Activated naive CD8-positive, alpha-beta T cell treated with anti-CD3 and anti-CD28 coated beads, Interleukin-2, amount 10 ng/mL, durations not matched to agents 7 days and 5 days (primary cell): ENCODE measurements around the gene CRLF3. TPM values are rescaled to one million over a fixed set of nuclear protein-coding genes. Genes with fewer than 3 reads are reported as not detected.
"Not testable (repeated sequence)": the region's sequence is repeated elsewhere in the genome, so short reads cannot be mapped to it uniquely, and the experiment has no call there.

Experiments used
- ATAC-seq: fragments of 150-1000 bp; cut with Tn5 transposase; one replicate; pipeline ENCODE4 v1.10.0; 2021; ENCODE audit warnings: low read depth, moderate library complexity
- POLR2A ChIA-PET: fragments of 350-600 bp; sonication (Branson Sonifier 250); formaldehyde crosslinking; loops from one replicate; lab custom pipeline; 2021; ENCODE audit warnings: antibody characterized with exemption; lab: Charles Lee
- DNase-seq: peaks from one replicate; pipeline ENCODE4 v3.0.0; 2021
- H3K27ac Mint-ChIP-seq: one replicate; pipeline ENCODE4 v1.8.0; 2022; ENCODE audit warnings: mild to moderate bottlenecking, mixed read lengths
- H3K27me3 Mint-ChIP-seq: one replicate; pipeline ENCODE4 v1.8.0; 2022; ENCODE audit warnings: mild to moderate bottlenecking, moderate library complexity, mixed read lengths
- H3K36me3 Mint-ChIP-seq: one replicate; pipeline ENCODE4 v1.8.0; 2021; ENCODE audit warnings: mild to moderate bottlenecking, mixed read lengths
- H3K4me1 Mint-ChIP-seq: one replicate; pipeline ENCODE4 v1.8.0; 2021; ENCODE audit warnings: mixed read lengths
- H3K4me3 Mint-ChIP-seq: one replicate; pipeline ENCODE4 v1.8.0; 2022; ENCODE audit warnings: mild to moderate bottlenecking, moderate library complexity, mixed read lengths
- H3K9me3 Mint-ChIP-seq: one replicate; pipeline ENCODE4 v1.8.0; 2021; ENCODE audit warnings: mixed read lengths
- total RNA-seq, 2 experiments: library from RNA; stranded (reverse); gene quantifications; one replicate each; pipeline ENCODE4 v1.2.3, GENCODE V29; 2021

The CRLF3 gene
- total RNA-seq, 2 experiments from 2014 or later = 77.2 to 79.5 TPM

- H3K4me3 Mint-ChIP-seq = peak overlapping the region; percentile 92
- H3K4me1 Mint-ChIP-seq = peaks cover 61% of the 10 kb centered on the region
- peaks cover 30% of the 10 kb centered on the region for H3K36me3 Mint-ChIP-seq
- POLR2A ChIA-PET = interaction anchor here (0.6 to 11.2 kb wide), 11 partner anchors 9 to 505 kb away, joined by 3 to 322 read pairs (median 4); partner anchors contain the start of genes ATAD5, CRLF3 and EVI2B
- ATAC-seq (peak; percentile 89), DNase-seq (peak; percentile 55)
- no peaks in the 10 kb centered on the region for H3K9me3 Mint-ChIP-seq
- no peaks in the 10 kb centered on the region for H3K27me3 Mint-ChIP-seq
- H3K27ac Mint-ChIP-seq = peak overlapping the region; percentile 98
Measured at GRCh38 chr17:30808785-30809286, 15.7 kb downstream of the CRLF3 start.

GRCh38 chr17:30807896-30808295 is 16.6 kb downstream of the CRLF3 start:
- no peaks in the 10 kb centered on the region for H3K9me3 Mint-ChIP-seq
- ATAC-seq = no peak
- H3K4me1 Mint-ChIP-seq = peaks cover 55% of the 10 kb centered on the region
- peak overlapping the region; percentile 92 for H3K4me3 Mint-ChIP-seq
- H3K36me3 Mint-ChIP-seq = peaks cover 35% of the 10 kb centered on the region
- peak overlapping the region; percentile 98 for H3K27ac Mint-ChIP-seq
- DNase-seq = no peak
- no peaks in the 10 kb centered on the region for H3K27me3 Mint-ChIP-seq
- POLR2A ChIA-PET = interaction anchor here (0.7 to 11.2 kb wide), 3 partner anchors 15 to 162 kb away, joined by 5 to 322 read pairs (median 19); partner anchors contain the start of genes ATAD5 and CRLF3

- H3K27ac Mint-ChIP-seq = peak overlapping the region; percentile 74
- peak overlapping the region; percentile 60 for H3K4me3 Mint-ChIP-seq
Measured at GRCh38 chr17:30805944-30806456, 18.5 kb downstream of the CRLF3 start.

GRCh38 chr17:30801671-30802070 is 22.8 kb downstream of the CRLF3 start:
- Mint-ChIP-seq H3K27ac (no peak overlapping the region), H3K4me1 (peaks cover 21% of the 10 kb centered on the region), H3K4me3 (no peak overlapping the region), H3K27me3 (no peaks in the 10 kb centered on the region), H3K36me3 (peaks cover 45% of the 10 kb centered on the region), H3K9me3 (no peaks in the 10 kb centered on the region)
- ATAC-seq (no peak), DNase-seq (no peak)
- POLR2A ChIA-PET = no interaction called here

More at GRCh38 chr17:30805944-30806456, 18.5 kb downstream of the CRLF3 start:
- ATAC-seq = no peak
- POLR2A ChIA-PET = interaction anchor here (0.6 to 11.2 kb wide), 3 partner anchors 17 to 66 kb away, joined by 3 to 322 read pairs (median 3); partner anchors contain the start of gene CRLF3
- no peak for DNase-seq
- Mint-ChIP-seq H3K9me3 (no peaks in the 10 kb centered on the region), H3K4me1 (peaks cover 46% of the 10 kb centered on the region), H3K36me3 (peaks cover 44% of the 10 kb centered on the region), H3K27me3 (no peaks in the 10 kb centered on the region)

GRCh38 chr17:30796016-30796415 is 28.5 kb downstream of the CRLF3 start:
- Mint-ChIP-seq H3K4me1 (peaks cover 10% of the 10 kb centered on the region), H3K36me3 (peaks cover 40% of the 10 kb centered on the region), H3K27ac (peak overlapping the region; percentile 34), H3K4me3 (no peak overlapping the region), H3K9me3 (no peaks in the 10 kb centered on the region), H3K27me3 (no peaks in the 10 kb centered on the region)
- POLR2A ChIA-PET = no interaction called here
- ATAC-seq (peak; percentile 46), DNase-seq (no peak)

- Mint-ChIP-seq H3K36me3 (peaks cover 37% of the 10 kb centered on the region), H3K9me3 (no peaks in the 10 kb centered on the region), H3K27me3 (no peaks in the 10 kb centered on the region), H3K4me1 (peaks cover 14% of the 10 kb centered on the region), H3K27ac (peak overlapping the region; percentile 5), H3K4me3 (no peak overlapping the region)
- ATAC-seq (no peak), DNase-seq (no peak)
- POLR2A ChIA-PET = no interaction called here
Measured at GRCh38 chr17:30794372-30794771, 30.1 kb downstream of the CRLF3 start.

GRCh38 chr17:30793282-30793977 is 31.1 kb downstream of the CRLF3 start:
- H3K9me3 Mint-ChIP-seq = no peaks in the 10 kb centered on the region
- no peak overlapping the region for H3K4me3 Mint-ChIP-seq
- DNase-seq = no peak
- H3K27ac Mint-ChIP-seq = no peak overlapping the region
- H3K4me1 Mint-ChIP-seq = peaks cover 14% of the 10 kb centered on the region
- POLR2A ChIA-PET = no interaction called here
- no peak for ATAC-seq
- H3K36me3 Mint-ChIP-seq = peaks cover 42% of the 10 kb centered on the region
- H3K27me3 Mint-ChIP-seq = no peaks in the 10 kb centered on the region

GRCh38 chr17:30790279-30790678 is 34.2 kb downstream of the CRLF3 start:
- POLR2A ChIA-PET = interaction anchor here (1.0 to 1.1 kb wide), 2 partner anchors 19 to 34 kb away, joined by 3 read pairs; partner anchors contain the start of gene CRLF3
- H3K4me3 Mint-ChIP-seq = no peak overlapping the region
- no peak for DNase-seq
- H3K36me3 Mint-ChIP-seq = peaks cover 37% of the 10 kb centered on the region
- H3K27ac Mint-ChIP-seq = peak overlapping the region; percentile 56
- peaks cover 10% of the 10 kb centered on the region for H3K4me1 Mint-ChIP-seq
- no peaks in the 10 kb centered on the region for H3K9me3 Mint-ChIP-seq
- H3K27me3 Mint-ChIP-seq = no peaks in the 10 kb centered on the region
- peak; percentile 23 for ATAC-seq

- ATAC-seq = no peak
- POLR2A ChIA-PET = interaction anchor here (0.7 kb wide), 1 partner anchor 968 kb away, joined by 3 read pairs; no protein-coding TSS in a partner anchor
- no peak for DNase-seq
- Mint-ChIP-seq H3K4me1 (peaks cover 11% of the 10 kb centered on the region), H3K36me3 (peaks cover 38% of the 10 kb centered on the region), H3K9me3 (no peaks in the 10 kb centered on the region), H3K27ac (peak overlapping the region; percentile 75), H3K27me3 (no peaks in the 10 kb centered on the region), H3K4me3 (no peak overlapping the region)
Measured at GRCh38 chr17:30788918-30789317, 35.6 kb downstream of the CRLF3 start.

- peaks cover 33% of the 10 kb centered on the region for H3K36me3 Mint-ChIP-seq
- H3K4me1 Mint-ChIP-seq = peaks cover 14% of the 10 kb centered on the region
- DNase-seq (no peak), ATAC-seq (no peak)
- no peak overlapping the region for H3K4me3 Mint-ChIP-seq
- no peaks in the 10 kb centered on the region for H3K27me3 Mint-ChIP-seq
- POLR2A ChIA-PET = no interaction called here
- no peaks in the 10 kb centered on the region for H3K9me3 Mint-ChIP-seq
- no peak overlapping the region for H3K27ac Mint-ChIP-seq
Measured at GRCh38 chr17:30782206-30782605, 42.3 kb downstream of the CRLF3 start.

GRCh38 chr17:30780343-30780742 is 44.1 kb downstream of the CRLF3 start:
- Mint-ChIP-seq H3K36me3 (peaks cover 32% of the 10 kb centered on the region), H3K27me3 (no peaks in the 10 kb centered on the region), H3K27ac (peak overlapping the region; percentile 85), H3K4me1 (peaks cover 12% of the 10 kb centered on the region), H3K9me3 (no peaks in the 10 kb centered on the region), H3K4me3 (peak overlapping the region; percentile 41)
- DNase-seq (no peak), ATAC-seq (peak; percentile 77)
- POLR2A ChIA-PET = interaction anchor here (0.6 to 1.3 kb wide), 4 partner anchors 29 to 1909 kb away, joined by 3 to 4 read pairs (median 4); partner anchors contain the start of gene CRLF3

- ATAC-seq, H3K4me1 Mint-ChIP-seq, POLR2A ChIA-PET, DNase-seq, H3K36me3 Mint-ChIP-seq, H3K4me3 Mint-ChIP-seq, H3K27ac Mint-ChIP-seq, H3K9me3 Mint-ChIP-seq, H3K27me3 Mint-ChIP-seq: not testable (repeated sequence)
Measured at GRCh38 chr17:30768771-30769170, 55.7 kb downstream of the CRLF3 start.

GRCh38 chr17:30767641-30768404 is 56.7 kb downstream of the CRLF3 start:
- not testable (repeated sequence) for H3K27me3 Mint-ChIP-seq, H3K36me3 Mint-ChIP-seq, DNase-seq, ATAC-seq, H3K4me3 Mint-ChIP-seq, H3K4me1 Mint-ChIP-seq, H3K9me3 Mint-ChIP-seq, H3K27ac Mint-ChIP-seq
- POLR2A ChIA-PET = interaction anchor here (0.6 kb wide), 1 partner anchor 47 kb away, joined by 3 read pairs; no protein-coding TSS in a partner anchor
